HG03565 (cell line): ENCODE results near the gene ZNF532.

ENCODE experiments used
- ATAC-seq: cut with Tn5 transposase; IDR thresholded peaks from one replicate; pipeline ENCODE4 v1.9.1; 2021; ENCODE audit warnings: mild to moderate bottlenecking, moderate library complexity; ENCODE audit not compliant: unreplicated experiment

Gene ZNF532

GRCh38 chr18:58970943-58971790, 106.5 kb downstream of the ZNF532 start:
- peak; percentile 69 for ATAC-seq

- no peak for ATAC-seq
Observed at GRCh38 chr18:58975296-58975695, 110.6 kb downstream of the ZNF532 start.

GRCh38 chr18:58975781-58976180, 111.1 kb downstream of the ZNF532 start:
- ATAC-seq = no peak

- no peak for ATAC-seq
Observed at GRCh38 chr18:58977223-58977622, 112.5 kb downstream of the ZNF532 start.

GRCh38 chr18:58977801-58978200, 113.1 kb downstream of the ZNF532 start:
- no peak for ATAC-seq

- ATAC-seq = no peak
Observed at GRCh38 chr18:58978916-58979315, 114.2 kb downstream of the ZNF532 start.

- ATAC-seq = no peak
Observed at GRCh38 chr18:58979615-58980014, 114.9 kb downstream of the ZNF532 start.

GRCh38 chr18:58980991-58981390, 116.3 kb downstream of the ZNF532 start:
- no peak for ATAC-seq

GRCh38 chr18:58983260-58984155, 118.8 kb downstream of the ZNF532 start:
- no peak for ATAC-seq

GRCh38 chr18:58988600-58988999, 123.9 kb downstream of the ZNF532 start:
- no peak for ATAC-seq

GRCh38 chr18:58989184-58989759, 124.6 kb downstream of the ZNF532 start:
- no peak for ATAC-seq

GRCh38 chr18:58990720-58991119, 126.0 kb downstream of the ZNF532 start:
- no peak for ATAC-seq

- peak; percentile 90 for ATAC-seq
Observed at GRCh38 chr18:58991167-58991798, 126.6 kb downstream of the ZNF532 start.

GRCh38 chr18:58992301-58993231, 127.9 kb downstream of the ZNF532 start:
- ATAC-seq = no peak

GRCh38 chr18:58993260-58993659, 128.6 kb downstream of the ZNF532 start:
- no peak for ATAC-seq

- no peak for ATAC-seq
Observed at GRCh38 chr18:58995663-58996062, 131.0 kb downstream of the ZNF532 start.

GRCh38 chr18:58996131-58996641, 131.5 kb downstream of the ZNF532 start:
- no peak for ATAC-seq

- ATAC-seq = no peak
Observed at GRCh38 chr18:58996696-58997095, 132.0 kb downstream of the ZNF532 start.

GRCh38 chr18:58997811-58998337, 133.2 kb downstream of the ZNF532 start:
- no peak for ATAC-seq
